K562 (cell line): ENCODE data around the gene MAP4K4. TPM values are rescaled to one million over a fixed set of nuclear protein-coding genes. Genes with fewer than 3 reads are reported as not detected.

Experiments used
- HOMEZ ChIP-seq: fragments of 250-450 bp; sonication (Bioruptor Pico); IDR thresholded peaks from 2 replicates; pipeline ENCODE4 v1.4.0; 2020; ENCODE audit warnings: mild to moderate bottlenecking, moderate library complexity
- PBX2 ChIP-seq, 2 experiments: IDR thresholded peaks in 1 of 2; conservative IDR thresholded peaks in 1 of 2; 2 replicates each; pipeline ENCODE4 v1.6.1; 2016; ENCODE audit warnings: low read depth in 2 of 2, mild to moderate bottlenecking in 1 of 2, missing compliant biosample characterization in 1 of 2, missing genetic modification characterization in 1 of 2, moderate library complexity in 1 of 2
- SNRNP70 ChIP-seq: fragments of 200-400 bp; formaldehyde crosslinking; optimal IDR thresholded peaks from 2 replicates; pipeline ENCODE3; 2017; ENCODE audit warnings: low read depth, low read length
- TBL1XR1 ChIP-seq, 2 experiments: IDR thresholded peaks; 2 replicates each; pipeline ENCODE4 v1.6.1; 2012; ENCODE audit warnings: improper control_type of control experiment in 2 of 2, low read length in 2 of 2, mild to moderate bottlenecking in 1 of 2
- ZFX ChIP-seq: sonication (generic); formaldehyde crosslinking; IDR thresholded peaks from 2 replicates; pipeline ENCODE4 v1.8.0; 2022; ENCODE audit warnings: mild to moderate bottlenecking, missing genetic modification reagents, moderate library complexity
- ZNF217 ChIP-seq: sonication (generic); formaldehyde crosslinking; IDR thresholded peaks from 2 replicates; pipeline ENCODE4 v1.8.0; 2022; ENCODE audit warnings: mild to moderate bottlenecking, missing genetic modification reagents
- polyA plus RNA-seq, 8 experiments: library from polyadenylated mRNA; depleted of rRNA in 4 of 8; stranded (reverse) in 5 of 8; unstranded in 3 of 8; fragments of >200 nt; fragmentation: Nextera tagmentation in 2 of 8; fragmentation: Illumina TruSeq in 1 of 8; extraction: Ambion mirVana in 2 of 8; extraction: Trizol in 1 of 8; gene quantifications; 2 replicates each; pipeline versions ENCODE4 v1.2.1 to v1.2.3, GENCODE V29; 2011 to 2014; ENCODE audit warnings: inconsistent platforms in 1 of 8, missing spikeins in 1 of 8
- total RNA-seq, 7 experiments: library from RNA; depleted of rRNA in 6 of 7; stranded (reverse); fragments of >200 nt in 6 of 7; fragmentation: Illumina TruSeq in 2 of 7; extraction: Trizol in 2 of 7; gene quantifications; 2 replicates each; pipeline versions ENCODE4 v1.2.1 to v1.2.3, GENCODE V29; 2011 to 2021; ENCODE audit warnings: low replicate concordance in 1 of 7

Gene MAP4K4
- total and polyA plus RNA-seq, 9 of the 15 experiments (the other 6 are each of a cell fraction or from before 2014, with no cell fraction given), result 7.6 to 76.4 (median 50.6) TPM

GRCh38 chr2:101899871-101900270 is 202.4 kb downstream of the MAP4K4 start (continued):
- TF ChIP-seq PBX2 (CRISPR knock-in tag; IDR thresholded peaks at IDR 0.05; ENCODE audit: low read depth) (no peak), PBX2 (tag; conservative IDR thresholded peaks at IDR 0.05; ENCODE audit: low read depth) (no peak), TBL1XR1 (IDR thresholded peaks at IDR 0.05; ENCODE audit: low read length in 2 of 2) (no peak), ZNF217 (CRISPR knock-in tag) (no peak), SNRNP70 (no peak), HOMEZ (CRISPR knock-in tag) (no peak), ZFX (CRISPR knock-in tag) (no peak)
